HG03103 (cell line): Measurements from ENCODE around the gene RALGPS1.

Experiments
- ATAC-seq: cut with Tn5 transposase; IDR thresholded peaks from one replicate; pipeline ENCODE4 v1.9.1; 2021; ENCODE audit warnings: low read depth; ENCODE audit not compliant: unreplicated experiment

Gene RALGPS1

DNA sequence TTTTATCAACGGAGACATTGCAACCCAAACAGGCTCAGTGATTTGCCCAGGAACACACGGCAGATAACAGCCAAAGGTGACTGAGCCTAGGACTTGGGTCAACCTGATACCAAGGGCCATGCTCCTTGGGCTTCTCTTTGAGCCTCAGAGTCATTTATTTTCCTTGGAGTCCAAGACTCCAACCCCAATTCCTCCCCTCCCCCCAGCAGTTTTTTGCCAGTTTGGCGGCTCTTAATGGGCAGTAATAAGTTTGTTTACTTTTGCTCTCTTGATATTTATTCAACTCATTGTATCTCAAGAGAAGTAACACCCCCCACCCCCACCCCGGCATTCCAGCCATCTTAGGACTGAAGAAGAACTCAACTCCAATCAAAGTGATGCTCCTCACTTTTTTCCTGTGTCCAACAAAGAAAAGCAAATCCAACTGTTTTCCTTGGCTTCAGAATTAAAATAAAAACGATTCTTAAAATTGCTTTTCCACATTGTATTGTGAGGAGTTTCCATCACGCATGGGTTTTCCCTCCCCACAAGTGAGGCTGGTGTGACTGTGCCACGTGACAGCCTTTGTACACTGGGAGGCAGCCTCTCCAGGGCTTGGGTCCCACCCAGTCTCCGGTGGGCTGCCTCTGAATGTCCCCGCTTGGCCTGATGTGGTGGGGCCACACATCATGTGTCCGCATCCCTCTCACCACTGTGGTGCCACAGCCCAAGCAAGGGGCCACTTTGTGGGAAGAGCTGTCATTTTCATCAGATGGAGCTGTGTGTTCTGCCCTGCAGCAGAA is 198.8 kb downstream of the RALGPS1 start:
- ATAC-seq: no peak

DNA sequence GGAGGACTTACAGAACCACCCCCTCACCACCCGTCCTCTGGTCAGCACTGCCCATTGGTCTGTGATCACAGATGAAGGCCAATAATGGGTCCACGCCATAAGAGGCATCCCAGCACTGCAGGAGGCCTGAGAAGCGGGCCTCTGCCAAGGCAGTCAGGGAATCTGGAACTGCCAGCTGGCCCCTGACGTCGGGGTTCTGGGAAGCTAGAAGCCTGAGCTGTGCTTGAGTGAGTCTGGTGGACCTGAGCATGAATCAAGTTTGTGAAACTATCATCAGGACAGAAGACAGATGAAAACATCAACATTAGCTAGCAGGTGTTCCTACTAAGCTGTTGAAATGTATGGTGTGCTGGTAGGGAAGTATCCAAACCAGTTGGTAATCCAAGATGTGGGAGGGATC is 200.0 kb downstream of the RALGPS1 start:
- ATAC-seq: no peak

DNA sequence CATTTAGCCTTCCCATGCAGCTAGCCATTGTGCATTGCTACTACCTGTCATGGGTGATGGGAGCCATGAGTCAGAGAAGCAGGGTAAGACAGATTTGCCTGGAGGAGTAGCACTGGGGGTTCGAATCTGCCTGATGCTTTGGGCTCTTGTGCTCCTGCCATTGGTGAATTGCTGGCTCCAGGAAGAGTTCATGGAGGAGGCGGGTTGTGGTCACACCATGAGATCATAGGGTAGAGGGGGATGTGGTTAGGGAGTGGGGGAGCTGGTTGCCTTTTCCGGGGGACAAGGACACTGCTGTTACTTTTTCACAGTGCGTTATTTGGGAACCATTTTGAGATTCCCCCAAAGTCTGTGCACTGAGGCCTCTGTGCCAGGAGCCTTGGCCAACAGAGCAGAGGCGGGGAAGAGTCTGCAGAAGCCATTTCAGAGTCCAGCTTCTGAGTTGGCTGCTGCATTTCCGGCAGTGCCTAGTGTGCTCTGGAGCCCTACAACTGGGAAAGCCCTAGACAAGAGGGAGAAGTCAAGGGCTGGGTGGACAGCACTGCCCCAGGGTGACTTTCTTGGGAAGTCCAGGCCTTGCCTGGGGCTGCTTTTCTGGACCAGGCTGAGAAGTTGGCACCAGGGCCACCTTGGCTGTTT is 201.6 kb downstream of the RALGPS1 start:
- no peak for ATAC-seq

- ATAC-seq: no peak
Observed at GRCh38 chr9:127116957-127117356, 202.4 kb downstream of the RALGPS1 start.

DNA sequence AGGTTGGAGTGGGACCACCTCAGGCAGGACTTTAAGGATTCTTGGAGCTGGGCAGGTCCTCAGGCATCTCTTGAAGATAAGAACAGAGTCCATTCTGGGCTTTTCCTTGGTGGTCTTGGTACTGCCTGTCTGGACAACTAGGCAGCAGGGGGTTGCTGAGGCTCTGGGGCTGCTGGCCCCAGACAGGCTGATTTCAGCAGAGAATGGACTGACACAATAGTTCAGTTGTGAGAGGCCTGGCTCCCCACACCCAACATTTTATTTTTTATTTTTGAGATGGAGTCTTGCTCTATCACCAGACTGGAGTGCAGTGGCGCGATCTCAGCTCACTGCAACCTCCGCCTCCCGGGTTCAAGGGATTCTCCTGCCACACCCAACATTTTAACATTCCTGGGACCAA is 203.2 kb downstream of the RALGPS1 start:
- no peak for ATAC-seq

- ATAC-seq: no peak
Observed at GRCh38 chr9:127118597-127119319, 204.2 kb downstream of the RALGPS1 start.

- no peak for ATAC-seq
Observed at GRCh38 chr9:127119320-127119709, 204.7 kb downstream of the RALGPS1 start.

DNA sequence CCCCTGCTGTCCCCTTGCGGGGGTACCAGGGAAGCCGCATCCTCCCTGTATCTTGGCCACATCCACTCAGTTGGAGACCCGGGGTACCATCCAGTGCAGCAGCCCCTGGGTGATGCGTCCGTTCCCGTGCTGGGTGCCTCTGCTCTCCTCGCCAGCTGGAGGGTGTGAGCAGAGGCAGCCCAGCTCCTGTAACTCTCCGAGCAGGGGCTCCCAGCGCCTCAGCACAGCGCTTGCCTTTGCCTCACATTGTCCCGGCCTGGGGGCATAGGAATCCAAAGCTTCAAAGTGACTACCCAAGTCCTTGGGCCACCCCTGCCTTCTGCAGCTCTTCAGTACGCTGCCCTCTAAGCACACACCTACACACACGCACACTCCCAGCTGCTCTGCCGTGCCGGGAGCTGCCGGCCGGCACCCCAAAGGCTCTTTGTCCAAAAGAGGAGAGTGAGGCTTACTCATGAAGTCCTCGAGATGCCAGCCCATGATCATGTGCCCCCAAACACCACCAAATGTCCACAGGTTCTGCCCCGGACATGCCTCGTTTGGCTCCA is 207.1 kb downstream of the RALGPS1 start:
- ATAC-seq: no peak

DNA sequence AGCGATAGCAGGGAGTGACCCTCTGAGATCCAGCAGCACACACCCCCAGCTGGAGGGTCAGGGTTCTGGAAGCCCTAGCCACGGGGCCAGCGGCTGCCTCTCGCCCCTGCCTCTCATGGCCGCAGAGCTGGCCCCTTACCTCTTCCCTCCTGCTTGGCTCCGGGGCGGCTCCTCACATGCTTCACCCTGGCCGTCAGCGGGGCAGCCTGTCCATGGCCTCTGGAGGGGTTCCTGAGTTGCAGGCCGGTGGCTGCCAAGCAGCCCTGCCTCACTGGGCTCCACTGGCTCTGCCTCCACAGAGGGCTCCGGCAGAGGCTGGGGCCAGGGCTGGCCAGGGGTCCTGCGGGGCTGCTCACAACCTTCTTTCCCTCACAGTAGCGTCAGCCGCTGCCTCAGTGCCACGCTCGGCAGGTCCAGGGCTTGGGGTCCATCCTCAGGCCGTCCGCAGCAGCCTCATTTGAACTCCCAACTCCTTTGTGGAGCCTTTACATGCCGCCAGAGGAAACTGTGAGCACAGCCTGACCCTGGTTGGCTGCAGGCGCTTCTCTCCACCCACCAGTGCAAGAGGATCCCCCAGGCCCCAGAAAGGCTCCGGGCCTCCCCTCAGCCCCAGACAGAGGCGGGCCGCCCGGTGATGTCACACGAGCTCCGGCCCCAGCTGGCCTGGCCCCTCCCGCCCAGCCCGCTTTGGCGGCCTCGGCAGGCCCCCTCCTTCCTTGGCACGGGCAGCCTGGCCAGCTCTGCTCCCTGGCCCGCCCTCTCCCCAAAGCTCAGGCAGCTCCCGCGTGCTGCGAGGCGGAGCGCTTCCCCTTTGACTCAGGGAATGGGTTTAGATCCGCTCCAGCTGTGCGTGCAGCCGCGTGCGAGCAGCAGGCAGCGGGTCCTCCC is 207.8 kb downstream of the RALGPS1 start, which contains the start of gene ANGPTL2:
TSS of gene ANGPTL2 (minus strand) at position 460 of the 888 bp plus-strand sequence. CDS start 13,904 bp downstream, outside the sequence.
- ATAC-seq: no peak

GRCh38 chr9:127123064-127123890 is 208.7 kb downstream of the RALGPS1 start:
- ATAC-seq: no peak

- no peak for ATAC-seq
Observed at GRCh38 chr9:127124111-127124531, 209.5 kb downstream of the RALGPS1 start.

DNA sequence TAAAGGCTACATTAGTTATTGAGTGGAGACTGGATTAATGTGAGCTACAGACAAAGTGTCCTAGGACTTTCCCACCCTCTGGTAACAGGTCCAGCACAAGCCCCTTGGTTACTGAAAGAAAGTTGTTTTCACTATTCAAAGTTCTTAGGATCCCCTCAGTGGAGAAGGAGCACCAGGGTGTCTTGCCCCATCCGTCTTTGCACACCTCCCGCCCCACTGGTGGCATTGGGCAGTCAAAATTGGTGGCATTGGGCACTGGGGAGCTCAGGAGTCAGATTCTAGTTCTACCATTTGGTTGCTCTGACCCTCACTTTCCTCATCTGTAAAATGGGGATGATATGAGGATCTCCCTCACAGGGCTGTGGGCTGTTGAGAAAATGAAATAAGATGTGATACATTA is 210.2 kb downstream of the RALGPS1 start:
- ATAC-seq: no peak

- ATAC-seq: no peak
Observed at GRCh38 chr9:127126971-127127370, 212.4 kb downstream of the RALGPS1 start.

GRCh38 chr9:127128341-127129072 is 213.9 kb downstream of the RALGPS1 start:
- ATAC-seq: no peak

DNA sequence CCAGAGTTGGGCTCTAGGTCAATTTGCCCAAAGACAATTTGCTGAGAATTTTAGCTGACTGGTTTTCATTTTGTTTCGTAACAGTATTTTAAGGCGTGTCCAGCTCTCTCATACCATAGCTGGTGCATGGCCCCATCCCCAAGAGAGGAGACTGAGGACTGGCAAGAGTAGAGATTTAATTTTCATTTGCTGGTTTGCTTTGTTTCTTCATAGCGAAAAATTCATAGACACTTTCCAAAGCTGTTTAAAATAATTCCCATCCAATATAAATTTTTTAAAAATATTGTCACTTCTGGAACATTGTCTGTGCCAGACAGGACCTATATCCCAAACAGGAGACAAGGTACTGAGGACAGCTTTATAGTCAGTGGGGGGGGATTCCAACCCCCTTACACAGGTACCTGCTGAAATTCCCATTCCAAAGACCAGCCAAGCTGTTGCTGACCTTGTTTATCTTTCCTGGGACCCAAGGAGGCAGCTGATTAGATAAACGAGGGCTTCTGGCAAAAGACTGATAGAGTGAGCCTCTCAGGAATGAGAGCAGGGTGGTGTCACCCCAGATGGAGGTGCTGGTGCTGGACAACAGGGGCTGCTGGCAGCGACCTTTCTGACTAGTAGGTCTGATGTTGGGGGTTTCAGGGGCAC is 214.6 kb downstream of the RALGPS1 start:
- no peak for ATAC-seq

- ATAC-seq: no peak
Observed at GRCh38 chr9:127129718-127130085, 215.1 kb downstream of the RALGPS1 start.

GRCh38 chr9:127130235-127130634 is 215.7 kb downstream of the RALGPS1 start:
- ATAC-seq: no peak
